Loucy (cell line): ENCODE results near the gene CA11.

Experiments
- EZH2phosphoT487 ChIP-seq: fragments of 200-600 bp; IDR thresholded peaks from 2 replicates; pipeline ENCODE4 v1.6.1; 2018; ENCODE audit warnings: antibody characterized with exemption, mild to moderate bottlenecking, moderate library complexity, borderline replicate concordance
- TF ChIP-seq, protein P1 (sequence below): fragments of 200-600 bp; sonication (generic); conservative IDR thresholded peaks from 2 replicates; pipeline ENCODE4 v1.5.1; 2014; ENCODE audit warnings: mild to moderate bottlenecking, antibody characterized with exemption, low read length

DNA sequence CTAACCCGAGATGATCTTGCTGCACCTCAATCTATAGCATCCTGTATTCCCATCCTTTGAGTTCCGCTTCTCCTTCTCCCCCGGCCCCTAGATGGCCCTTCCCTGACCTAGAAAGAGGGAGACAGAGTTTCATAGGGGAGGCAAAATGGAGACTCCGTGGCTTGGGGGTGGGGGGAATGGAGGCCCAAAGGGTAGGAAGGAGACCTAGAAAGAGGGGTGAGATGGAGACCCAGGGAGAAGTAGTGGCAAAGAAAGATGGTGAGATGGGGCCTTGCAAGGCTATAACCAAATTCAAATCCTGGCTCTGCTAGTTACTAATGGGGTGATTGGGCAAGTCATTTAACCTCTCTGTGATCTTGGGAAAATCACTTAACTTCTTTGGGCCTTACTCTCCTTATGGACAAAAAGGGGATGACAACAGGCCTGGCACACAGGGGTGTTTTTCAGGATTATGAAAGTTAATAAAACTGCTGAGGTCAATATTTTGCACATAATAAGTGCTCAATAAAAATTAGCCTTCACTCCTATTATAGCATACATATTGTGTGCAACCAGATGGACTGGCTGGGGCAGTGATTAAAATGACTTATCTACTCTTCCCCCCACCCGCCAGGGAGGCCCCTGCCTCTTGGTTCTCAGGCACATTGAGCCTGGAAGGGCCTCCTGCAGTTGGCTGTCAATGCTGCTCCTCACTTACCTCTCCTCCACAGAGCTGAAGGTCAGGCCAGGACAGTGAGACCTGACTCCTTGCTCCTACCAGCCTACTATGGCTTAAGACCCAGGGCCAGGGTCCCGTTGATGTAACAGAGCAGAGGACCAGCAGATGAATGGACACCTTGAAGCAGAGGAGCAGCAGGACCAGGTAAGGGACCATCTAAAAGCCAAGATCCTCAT lies 26.0 kb downstream of the CA11 start:
- TF ChIP-seq, protein P1, sequence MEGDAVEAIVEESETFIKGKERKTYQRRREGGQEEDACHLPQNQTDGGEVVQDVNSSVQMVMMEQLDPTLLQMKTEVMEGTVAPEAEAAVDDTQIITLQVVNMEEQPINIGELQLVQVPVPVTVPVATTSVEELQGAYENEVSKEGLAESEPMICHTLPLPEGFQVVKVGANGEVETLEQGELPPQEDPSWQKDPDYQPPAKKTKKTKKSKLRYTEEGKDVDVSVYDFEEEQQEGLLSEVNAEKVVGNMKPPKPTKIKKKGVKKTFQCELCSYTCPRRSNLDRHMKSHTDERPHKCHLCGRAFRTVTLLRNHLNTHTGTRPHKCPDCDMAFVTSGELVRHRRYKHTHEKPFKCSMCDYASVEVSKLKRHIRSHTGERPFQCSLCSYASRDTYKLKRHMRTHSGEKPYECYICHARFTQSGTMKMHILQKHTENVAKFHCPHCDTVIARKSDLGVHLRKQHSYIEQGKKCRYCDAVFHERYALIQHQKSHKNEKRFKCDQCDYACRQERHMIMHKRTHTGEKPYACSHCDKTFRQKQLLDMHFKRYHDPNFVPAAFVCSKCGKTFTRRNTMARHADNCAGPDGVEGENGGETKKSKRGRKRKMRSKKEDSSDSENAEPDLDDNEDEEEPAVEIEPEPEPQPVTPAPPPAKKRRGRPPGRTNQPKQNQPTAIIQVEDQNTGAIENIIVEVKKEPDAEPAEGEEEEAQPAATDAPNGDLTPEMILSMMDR, result no peak; the same call in 1 of the 2 replicates
- TF ChIP-seq EZH2phosphoT487, result no peak
